K562 (cell line): Measurements from ENCODE around the gene NPIPB6. TPM values are rescaled to one million over a fixed set of nuclear protein-coding genes. Genes with fewer than 3 reads are reported as not detected.

ENCODE experiments used
- CBX3 ChIP-seq, 2 experiments: IDR thresholded peaks; 1 replicate in 1 of 2; 2 replicates in 1 of 2; pipeline ENCODE4 v1.6.1; 2012; ENCODE audit warnings: inconsistent platforms in 2 of 2, low read length in 2 of 2, borderline replicate concordance in 1 of 2, control low read depth in 1 of 2
- CHAMP1 ChIP-seq: fragments of 450-650 bp; IDR thresholded peaks from 2 replicates; pipeline ENCODE4 v1.6.1; 2016; ENCODE audit warnings: mild to moderate bottlenecking
- E2F1 ChIP-seq: sonication (generic); formaldehyde crosslinking; IDR thresholded peaks from 2 replicates; pipeline ENCODE4 v1.8.1; 2023; ENCODE audit warnings: mild to moderate bottlenecking, missing genetic modification reagents, moderate library complexity
- ETV5 ChIP-seq: sonication (generic); formaldehyde crosslinking; IDR thresholded peaks from 2 replicates; pipeline ENCODE4 v1.4.0; 2020; ENCODE audit warnings: low read depth, mild to moderate bottlenecking, missing genetic modification reagents
- GATA2 ChIP-seq: sonication (generic); formaldehyde crosslinking; IDR thresholded peaks from 2 replicates; pipeline ENCODE4 v1.4.0; 2020; ENCODE audit warnings: mild to moderate bottlenecking, missing genetic modification reagents
- LEF1 ChIP-seq: fragments of 450-650 bp; IDR thresholded peaks from 2 replicates; pipeline ENCODE4 v1.6.1; 2016; ENCODE audit warnings: mild to moderate bottlenecking
- PCBP2 ChIP-seq: fragments of 200-400 bp; formaldehyde crosslinking; IDR thresholded peaks from 2 replicates; pipeline ENCODE4 v1.6.1; 2018; ENCODE audit warnings: low read length, low read depth, mild to moderate bottlenecking, moderate library complexity; ENCODE audit not compliant: poor library complexity, severe bottlenecking
- PML ChIP-seq: IDR thresholded peaks from 2 replicates; pipeline ENCODE4 v1.6.1; 2012; ENCODE audit warnings: low read length, inconsistent platforms
- POU5F1 ChIP-seq: fragments of 150-350 bp; IDR thresholded peaks from 2 replicates; pipeline ENCODE4 v1.6.1; 2014; ENCODE audit warnings: borderline replicate concordance, low read length, low read depth, mild to moderate bottlenecking; ENCODE audit not compliant: partially characterized antibody
- PRDM10 ChIP-seq: fragments of 450-650 bp; IDR thresholded peaks from 2 replicates; pipeline ENCODE4 v1.6.1; 2018; ENCODE audit not compliant: partially characterized antibody
- TCF15 ChIP-seq: fragments of 250-450 bp; sonication (Bioruptor Pico); IDR thresholded peaks from 2 replicates; pipeline ENCODE4 v1.8.0; 2022; ENCODE audit warnings: moderate library complexity, mild to moderate bottlenecking, inconsistent platforms
- ZEB2 ChIP-seq: fragments of 450-650 bp; IDR thresholded peaks from 2 replicates; pipeline ENCODE4 v1.6.1; 2016
- ZHX1 ChIP-seq: fragments of 150-350 bp; conservative IDR thresholded peaks from 2 replicates; pipeline ENCODE4 v1.6.1; 2014; ENCODE audit warnings: low read length
- ZNF140 ChIP-seq: fragments of 250-450 bp; sonication (Bioruptor Pico); IDR thresholded peaks from 2 replicates; pipeline ENCODE4 v1.8.0; 2021; ENCODE audit warnings: moderate library complexity, mild to moderate bottlenecking, inconsistent platforms
- ZNF212 ChIP-seq: fragments of 450-650 bp; formaldehyde crosslinking; IDR thresholded peaks from 2 replicates; pipeline ENCODE4 v1.4.0; 2020; ENCODE audit warnings: mild to moderate bottlenecking
- ZNF395 ChIP-seq: fragments of 200-800 bp; sonication (Bioruptor generic); IDR thresholded peaks from 2 replicates; pipeline ENCODE4 v1.6.1; 2017; ENCODE audit warnings: missing genetic modification characterization, missing compliant biosample characterization
- polyA plus RNA-seq, 8 experiments: library from polyadenylated mRNA; depleted of rRNA in 4 of 8; stranded (reverse) in 5 of 8; unstranded in 3 of 8; fragments of >200 nt; fragmentation: Nextera tagmentation in 2 of 8; fragmentation: Illumina TruSeq in 1 of 8; extraction: Ambion mirVana in 2 of 8; extraction: Trizol in 1 of 8; gene quantifications; 2 replicates each; pipeline versions ENCODE4 v1.2.1 to v1.2.3, GENCODE V29; 2011 to 2014; ENCODE audit warnings: inconsistent platforms in 1 of 8, missing spikeins in 1 of 8
- total RNA-seq, 7 experiments: library from RNA; depleted of rRNA in 6 of 7; stranded (reverse); fragments of >200 nt in 6 of 7; fragmentation: Illumina TruSeq in 2 of 7; extraction: Trizol in 2 of 7; gene quantifications; 2 replicates each; pipeline versions ENCODE4 v1.2.1 to v1.2.3, GENCODE V29; 2011 to 2021; ENCODE audit warnings: low replicate concordance in 1 of 7

NPIPB6 gene
- total and polyA plus RNA-seq, 9 of the 15 experiments (the other 6 are each of a cell fraction or from before 2014, with no cell fraction given): 0.03 to 0.91 (median 0.40) TPM; not detected in 1

- no peak for TF ChIP-seq ZHX1
- 0 out of 2 replicates have a peak, but pooled peaks have one; percentile 22 for TF ChIP-seq LEF1
- peak in 1 of 2 experiments; percentile 63; a peak in 1 of 3 replicates for TF ChIP-seq CBX3 (IDR thresholded peaks at IDR 0.05; ENCODE audit: borderline replicate concordance in 1 of 2, low read length in 2 of 2)
- no peak for TF ChIP-seq PRDM10
- no peak for TF ChIP-seq TCF15 (CRISPR knock-in tag)
- TF ChIP-seq E2F1 (CRISPR knock-in tag): peak; percentile 70; the same call in 1 of the 2 replicates
- TF ChIP-seq CHAMP1: peak; percentile 42; the same call in 1 of the 2 replicates
- 0 out of 2 replicates have a peak, but pooled peaks have one; percentile 39 for TF ChIP-seq ETV5 (CRISPR knock-in tag)
- TF ChIP-seq PCBP2: no peak
- peak; percentile 72; the same call in 1 of the 2 replicates for TF ChIP-seq ZNF395
- no peak for TF ChIP-seq ZEB2
- TF ChIP-seq POU5F1: no peak
- no peak for TF ChIP-seq ZNF140 (CRISPR knock-in tag)
- TF ChIP-seq GATA2 (CRISPR knock-in tag): no peak; the same call in 1 of the 2 replicates
- TF ChIP-seq PML: no peak
- no peak for TF ChIP-seq ZNF212 (CRISPR knock-in tag)
Measured at GRCh38 chr16:28304214-28304613, 59.1 kb downstream of the NPIPB6 start (continued).
